OCI-M2 (cell line): ENCODE results near the gene SH3BP5L.
A peak's percentile ranks its signal among the peaks of the same experiment; 100 is the strongest.
"Not testable (repeated sequence)": the region's sequence is repeated elsewhere in the genome, so short reads cannot be mapped to it uniquely, and the experiment has no call there.

Experiments
- DNase-seq: peaks from one replicate; lab custom pipeline; 2025; ENCODE audit not compliant: unreplicated experiment; lab: John Stamatoyannopoulos, UW

Gene SH3BP5L

DNA sequence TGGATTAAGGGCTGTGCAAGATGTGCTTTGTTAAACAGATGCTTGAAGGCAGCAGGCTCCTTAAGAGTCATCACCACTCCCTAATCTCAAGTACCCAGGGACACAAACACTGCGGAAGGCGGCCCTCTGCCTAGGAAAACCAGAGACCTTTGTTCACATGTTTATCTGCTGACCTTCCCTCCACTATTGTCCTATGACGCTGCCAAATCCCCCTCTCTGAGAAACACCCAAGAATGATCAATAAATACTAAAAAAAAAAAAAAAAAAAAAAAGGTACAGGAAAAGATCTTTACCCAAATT, 5.0 kb upstream of the SH3BP5L start:
- not testable (repeated sequence) for DNase-seq

GRCh38 chr1:248828845-248829244, 3.1 kb upstream of the SH3BP5L start:
- DNase-seq: peak; percentile 66

DNA sequence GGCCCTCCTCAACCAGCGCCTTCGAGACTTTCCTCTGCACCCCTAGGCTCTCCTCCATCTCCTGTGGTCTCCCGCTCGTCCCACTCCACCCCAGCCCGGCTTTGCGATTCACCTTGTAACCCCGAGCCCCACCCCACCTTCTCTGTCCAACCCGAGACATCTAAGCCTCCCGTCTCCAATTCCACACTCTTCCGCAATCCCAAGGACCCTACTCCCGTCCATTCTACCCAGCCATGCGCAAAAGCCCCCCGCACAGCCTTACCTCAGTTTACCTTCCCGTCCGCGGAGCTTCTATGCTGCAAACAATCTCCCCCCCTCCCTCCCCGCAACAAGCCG, 174 bp downstream of the SH3BP5L start:
- no peak for DNase-seq

GRCh38 chr1:248825136-248825535, 579 bp downstream of the SH3BP5L start:
- DNase-seq: no peak

- no peak for DNase-seq
Measured at GRCh38 chr1:248824701-248825100, 1.0 kb downstream of the SH3BP5L start.

DNA sequence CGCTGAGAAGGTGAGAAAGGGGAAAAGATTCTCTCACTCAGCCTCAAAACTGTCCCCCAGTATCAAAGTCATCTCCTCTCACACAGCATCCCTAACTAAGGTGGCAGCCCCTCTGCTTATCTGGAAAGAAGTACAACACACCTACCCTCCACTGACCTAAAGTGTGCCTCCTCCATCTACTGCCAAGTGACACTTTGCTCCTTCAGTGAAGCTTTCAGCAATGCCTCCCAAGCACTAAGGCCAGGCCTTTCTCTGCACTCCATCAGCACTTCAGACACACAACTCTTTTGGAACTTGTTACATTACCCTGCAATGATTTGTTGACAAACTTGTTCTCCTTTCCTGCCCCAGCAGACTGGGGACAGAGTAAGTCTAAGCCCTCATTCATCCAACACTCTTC, 1.4 kb downstream of the SH3BP5L start:
- no peak for DNase-seq

GRCh38 chr1:248823517-248824001, 2.2 kb downstream of the SH3BP5L start:
- DNase-seq: no peak

GRCh38 chr1:248822148-248823032, 3.3 kb downstream of the SH3BP5L start:
- no peak for DNase-seq

DNA sequence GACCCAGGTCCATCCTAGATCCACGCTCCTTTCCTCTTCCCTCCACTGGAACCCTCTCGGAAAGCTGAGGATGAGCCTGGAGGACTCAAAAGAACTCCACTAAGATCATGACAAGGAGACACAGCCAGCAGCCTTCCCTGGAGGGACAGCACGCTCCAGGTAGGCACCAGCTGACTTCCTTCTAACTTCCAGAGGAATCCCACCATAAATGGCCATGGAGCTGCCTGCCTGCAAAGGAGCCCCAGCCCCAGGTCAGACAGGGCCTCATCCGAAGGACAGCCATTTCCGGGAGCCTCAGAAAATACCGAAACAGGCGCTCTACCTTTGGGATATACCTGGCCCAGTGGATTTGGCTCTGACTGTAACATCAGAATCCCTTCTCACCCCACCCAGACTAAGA, 4.1 kb downstream of the SH3BP5L start:
- no peak for DNase-seq

DNA sequence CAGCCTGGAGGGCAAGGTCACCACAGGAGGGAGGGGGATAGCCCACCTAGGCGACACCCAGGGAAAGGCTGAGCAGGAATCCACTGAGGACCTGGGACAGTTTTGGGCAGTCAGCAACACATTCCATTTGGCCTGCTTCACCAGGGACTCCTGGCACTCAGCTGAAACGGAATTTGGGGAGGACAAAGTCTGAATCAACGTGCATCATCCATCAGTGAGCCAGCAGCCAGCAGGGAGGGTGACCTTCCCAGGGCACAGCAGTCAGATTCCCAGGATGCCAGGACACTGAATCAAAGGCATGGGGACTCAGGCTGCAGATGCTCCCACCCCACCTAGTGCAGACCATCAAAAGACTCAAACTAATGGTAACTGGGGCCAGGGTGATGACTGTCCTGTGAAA, 4.6 kb downstream of the SH3BP5L start:
- DNase-seq: no peak

DNA sequence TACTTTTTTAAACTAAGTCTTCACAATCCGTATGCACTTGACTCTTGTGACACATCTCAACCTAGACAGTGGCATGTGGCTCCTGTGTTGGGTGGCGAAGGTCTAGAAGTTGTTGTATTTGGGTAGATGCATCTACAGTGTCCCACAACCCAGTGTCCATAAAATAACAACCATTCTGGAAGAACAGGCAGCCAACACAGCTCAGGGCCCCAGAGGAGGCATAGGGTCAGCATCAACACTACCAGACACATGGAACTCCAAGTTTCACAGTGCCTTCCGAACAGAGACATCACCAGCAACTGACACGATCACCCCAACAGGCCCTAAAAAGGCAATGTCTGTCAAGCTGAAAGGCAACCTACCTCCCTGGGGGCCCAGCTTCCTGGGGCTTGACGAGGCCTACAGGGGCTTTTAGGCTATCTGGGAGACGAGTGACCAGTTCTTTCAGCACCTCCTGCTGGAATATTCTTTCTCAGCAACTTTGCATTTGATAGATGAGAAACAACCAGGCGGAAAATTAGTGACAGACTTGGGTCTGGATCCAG, 5.6 kb downstream of the SH3BP5L start:
- no peak for DNase-seq

- DNase-seq: no peak
Measured at GRCh38 chr1:248818505-248819374, 7.0 kb downstream of the SH3BP5L start.

- no peak for DNase-seq
Measured at GRCh38 chr1:248817065-248817464, 8.7 kb downstream of the SH3BP5L start.

GRCh38 chr1:248816042-248816851, 9.5 kb downstream of the SH3BP5L start:
- no peak for DNase-seq

GRCh38 chr1:248815407-248816034, 10.2 kb downstream of the SH3BP5L start:
- DNase-seq: no peak

GRCh38 chr1:248814351-248814750, 11.4 kb downstream of the SH3BP5L start:
- no peak for DNase-seq

GRCh38 chr1:248813546-248813945, 12.2 kb downstream of the SH3BP5L start:
- no peak for DNase-seq

GRCh38 chr1:248812736-248813425, 12.8 kb downstream of the SH3BP5L start:
- DNase-seq: no peak

DNA sequence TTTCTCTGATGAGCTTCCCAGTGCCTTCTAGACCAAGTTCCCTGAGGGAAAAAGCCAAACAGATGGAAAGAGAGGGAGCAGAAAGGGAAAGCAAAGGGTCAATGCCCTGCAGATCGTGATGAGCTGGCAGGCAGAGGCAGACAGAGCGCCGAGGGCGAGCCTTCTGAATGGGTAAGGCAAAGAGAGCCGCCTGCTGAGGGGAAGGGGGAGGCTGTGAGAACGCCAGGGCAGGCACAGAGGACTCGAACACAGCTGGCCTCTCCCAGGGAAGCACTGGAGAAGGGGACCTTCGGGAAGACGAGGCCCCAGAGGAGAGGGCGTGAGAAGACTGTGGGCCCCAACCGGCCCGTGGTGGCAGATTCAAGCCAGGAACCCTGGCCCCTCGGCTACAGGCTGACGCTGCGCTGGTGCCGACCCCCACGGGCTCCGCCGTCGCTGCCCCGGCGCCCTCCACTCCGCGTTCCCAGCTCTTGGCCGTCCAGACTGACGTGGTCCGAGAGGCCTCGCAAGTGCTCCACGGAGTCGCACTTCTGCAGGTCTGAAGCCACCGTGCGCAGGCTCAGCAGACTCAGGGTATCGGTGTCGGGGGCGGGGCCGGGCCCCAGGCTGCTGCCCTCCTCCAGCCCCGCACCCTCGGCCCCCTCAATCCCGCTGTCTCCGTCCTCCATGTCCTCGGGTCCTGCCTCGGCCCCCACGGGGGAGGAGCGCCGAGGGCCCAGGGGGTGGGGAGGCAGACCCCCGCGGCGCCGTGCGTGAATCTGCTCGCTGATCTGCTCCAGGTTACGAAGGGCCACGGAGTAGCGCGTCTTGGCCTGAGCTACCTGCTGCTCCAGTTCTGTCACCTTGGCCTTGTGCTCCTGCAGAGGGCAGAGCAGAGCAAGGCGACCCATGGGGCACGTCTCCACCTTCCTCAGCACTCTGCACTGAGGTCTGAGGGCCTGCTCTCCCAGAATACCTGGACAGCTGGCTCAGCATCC, 13.9 kb downstream of the SH3BP5L start:
- no peak for DNase-seq
